Body of pancreas (tissue), 4 donors: ENCODE data around the gene GABBR1. TPM values are rescaled to one million over a fixed set of nuclear protein-coding genes. Genes with fewer than 3 reads are reported as not detected.

ENCODE experiments used
- ATAC-seq: fragments of 150-250 bp; one replicate; pipeline ENCODE4 v1.9.1; 2016
- DNase-seq, 4 donors: peaks; one replicate each; pipeline ENCODE4 v3.0.0-alpha.2; 2019
- H3K27ac ChIP-seq, 4 donors: fragments of 200-600 bp; sonication (generic); 1 replicate in 3 of 4; 2 replicates in 1 of 4; pipeline versions ENCODE4 v1.5.1 to v1.6.1; 2016 to 2019; ENCODE audit warnings: mild to moderate bottlenecking in 1 of 4, mixed read lengths in 1 of 4, moderate library complexity in 1 of 4
- H3K27me3 ChIP-seq, 2 donors: fragments of 200-600 bp; sonication (generic); one replicate each; pipeline ENCODE4 v1.6.0; 2016; ENCODE audit warnings: mild to moderate bottlenecking in 1 of 2
- H3K36me3 ChIP-seq, 2 donors: fragments of 200-600 bp; sonication (generic); replicated peaks in 1 of 2; 2 replicates each; pipeline ENCODE4 v1.5.1; 2016; ENCODE audit warnings: low read depth in 2 of 2; ENCODE audit not compliant: insufficient read depth in 1 of 2
- H3K4me1 ChIP-seq: fragments of 200-600 bp; sonication (generic); one replicate; pipeline ENCODE4 v1.6.0; 2016
- H3K4me3 ChIP-seq, 2 donors: fragments of 200-600 bp; sonication (generic); 1 replicate in 1 of 2; 2 replicates in 1 of 2; pipeline ENCODE4 v1.5.1; 2016 to 2019
- H3K9me3 ChIP-seq, 3 donors: fragments of 200-600 bp; sonication (generic); 1 replicate in 2 of 3; 2 replicates in 1 of 3; pipeline ENCODE4 v1.5.1; 2016
- CTCF ChIP-seq, 7 experiments: fragments of 450-650 bp in 4 of 7; fragments of 200-600 bp in 3 of 7; sonication (generic) in 3 of 7; IDR thresholded peaks; one replicate each; pipeline ENCODE4 v1.5.1; 2016 to 2019; ENCODE audit warnings: antibody characterized with exemption in 7 of 7
- POLR2A ChIP-seq, 3 donors: fragments of 450-650 bp; IDR thresholded peaks; one replicate each; pipeline ENCODE4 v1.6.1; 2016; ENCODE audit warnings: antibody characterized with exemption in 3 of 3, mild to moderate bottlenecking in 2 of 3
- WGBS, 2 donors: methylation state at CpG; one replicate each; pipeline ENCODE4 v1.1.5; 2017; 5-methylcytosine and 5-hydroxymethylcytosine counted together
- intact Hi-C: fragments of 100-400 bp; cut with DNase I; formaldehyde crosslinking; loops from one replicate; pipeline ENCODE4 v1.15.1; 2023
- total RNA-seq, 2 donors: library from RNA; depleted of rRNA; stranded (reverse); fragments of >200 nt; gene quantifications; one replicate each; pipeline ENCODE4 v1.1.0, GENCODE V29; 2016

The GABBR1 gene
- total RNA-seq, 2 donors from 2014 or later = 23.7 to 31.9 TPM

- TF ChIP-seq POLR2A (IDR thresholded peaks at IDR 0.05) (no peak), CTCF (IDR thresholded peaks at IDR 0.05) (no peak)
- WGBS, 2 donors = 77 to 82% methylated on average over 10 to 11 of the region's 11 CpGs
- Histone ChIP-seq H3K9me3 (no peaks in the 10 kb centered on the region), H3K27ac (no peak overlapping the region), H3K4me1 (no peaks in the 10 kb centered on the region), H3K36me3 (no peaks in the 10 kb centered on the region), H3K4me3 (no peak overlapping the region), H3K27me3 (no peaks in the 10 kb centered on the region)
- intact Hi-C loops = no loop called here
- DNase-seq (no peak), ATAC-seq (no peak)
These were observed 29.5 kb downstream of the GABBR1 start for GRCh38 chr6:29603456-29603855.

- 79 to 85% methylated on average over 12 of the region's 12 CpGs for WGBS, 2 donors
- H3K4me1 ChIP-seq = no peaks in the 10 kb centered on the region
- H3K27ac ChIP-seq = no peak overlapping the region
- no peak for ATAC-seq
- no peak overlapping the region for H3K4me3 ChIP-seq
- H3K36me3 ChIP-seq = no peaks in the 10 kb centered on the region
- no peaks in the 10 kb centered on the region for H3K9me3 ChIP-seq
- intact Hi-C loops = no loop called here
- peak in 1 of 7 experiments; percentile 7 for TF ChIP-seq CTCF (IDR thresholded peaks at IDR 0.05)
- no peak for TF ChIP-seq POLR2A (IDR thresholded peaks at IDR 0.05)
- DNase-seq = no peak
- no peaks in the 10 kb centered on the region for H3K27me3 ChIP-seq
These were observed 30.2 kb downstream of the GABBR1 start for GRCh38 chr6:29602564-29603361.

- no peaks in the 10 kb centered on the region for H3K4me1 ChIP-seq
- H3K9me3 ChIP-seq = no peaks in the 10 kb centered on the region
- no peak overlapping the region for H3K27ac ChIP-seq
- intact Hi-C loops = loop anchor here (10.0 kb wide), 1 partner anchor 913 kb away; no protein-coding TSS in a partner anchor
- no peak for DNase-seq
- H3K27me3 ChIP-seq = no peaks in the 10 kb centered on the region
- 18 to 27% methylated on average over 2 of the region's 2 CpGs for WGBS, 2 donors
- H3K4me3 ChIP-seq = no peak overlapping the region
- no peaks in the 10 kb centered on the region for H3K36me3 ChIP-seq
- ATAC-seq = no peak
- TF ChIP-seq CTCF (IDR thresholded peaks at IDR 0.05) (no peak), POLR2A (IDR thresholded peaks at IDR 0.05) (no peak)
These were observed 34.7 kb downstream of the GABBR1 start for GRCh38 chr6:29598172-29598747.

GRCh38 chr6:29597184-29597583, 35.8 kb downstream of the GABBR1 start:
- H3K4me1 ChIP-seq = no peaks in the 10 kb centered on the region
- no peak for ATAC-seq
- 60 to 65% methylated on average over 2 of the region's 2 CpGs for WGBS, 2 donors
- H3K36me3 ChIP-seq = no peaks in the 10 kb centered on the region
- DNase-seq = no peak
- TF ChIP-seq POLR2A (IDR thresholded peaks at IDR 0.05) (no peak), CTCF (IDR thresholded peaks at IDR 0.05) (no peak)
- no peaks in the 10 kb centered on the region for H3K27me3 ChIP-seq
- H3K27ac ChIP-seq = no peak overlapping the region
- intact Hi-C loops = loop anchor here (10.0 kb wide), 1 partner anchor 912 kb away; no protein-coding TSS in a partner anchor
- H3K9me3 ChIP-seq = no peaks in the 10 kb centered on the region
- no peak overlapping the region for H3K4me3 ChIP-seq
